Gastroesophageal sphincter (tissue), 3 donors: ENCODE data around the gene PRLR.

Source experiments
- CTCF ChIP-seq, 4 experiments: fragments of 200-600 bp in 2 of 4; fragments of 450-650 bp in 2 of 4; sonication (generic) in 1 of 4; IDR thresholded peaks; one replicate each; pipeline ENCODE4 v1.5.1; 2017 to 2019; ENCODE audit warnings: antibody characterized with exemption in 4 of 4, mild to moderate bottlenecking in 2 of 4, moderate library complexity in 2 of 4
- EP300 ChIP-seq: sonication (generic); formaldehyde crosslinking; IDR thresholded peaks from one replicate; pipeline ENCODE4 v1.6.1; 2017; ENCODE audit warnings: antibody characterized with exemption, mild to moderate bottlenecking
- POLR2A ChIP-seq, 2 donors: fragments of 450-650 bp; IDR thresholded peaks; one replicate each; pipeline ENCODE4 v1.6.1; 2017; ENCODE audit warnings: antibody characterized with exemption in 2 of 2, mild to moderate bottlenecking in 2 of 2, moderate library complexity in 1 of 2
- POLR2AphosphoS5 ChIP-seq: sonication (generic); formaldehyde crosslinking; IDR thresholded peaks from one replicate; pipeline ENCODE4 v1.6.1; 2017; ENCODE audit warnings: antibody characterized with exemption

DNA sequence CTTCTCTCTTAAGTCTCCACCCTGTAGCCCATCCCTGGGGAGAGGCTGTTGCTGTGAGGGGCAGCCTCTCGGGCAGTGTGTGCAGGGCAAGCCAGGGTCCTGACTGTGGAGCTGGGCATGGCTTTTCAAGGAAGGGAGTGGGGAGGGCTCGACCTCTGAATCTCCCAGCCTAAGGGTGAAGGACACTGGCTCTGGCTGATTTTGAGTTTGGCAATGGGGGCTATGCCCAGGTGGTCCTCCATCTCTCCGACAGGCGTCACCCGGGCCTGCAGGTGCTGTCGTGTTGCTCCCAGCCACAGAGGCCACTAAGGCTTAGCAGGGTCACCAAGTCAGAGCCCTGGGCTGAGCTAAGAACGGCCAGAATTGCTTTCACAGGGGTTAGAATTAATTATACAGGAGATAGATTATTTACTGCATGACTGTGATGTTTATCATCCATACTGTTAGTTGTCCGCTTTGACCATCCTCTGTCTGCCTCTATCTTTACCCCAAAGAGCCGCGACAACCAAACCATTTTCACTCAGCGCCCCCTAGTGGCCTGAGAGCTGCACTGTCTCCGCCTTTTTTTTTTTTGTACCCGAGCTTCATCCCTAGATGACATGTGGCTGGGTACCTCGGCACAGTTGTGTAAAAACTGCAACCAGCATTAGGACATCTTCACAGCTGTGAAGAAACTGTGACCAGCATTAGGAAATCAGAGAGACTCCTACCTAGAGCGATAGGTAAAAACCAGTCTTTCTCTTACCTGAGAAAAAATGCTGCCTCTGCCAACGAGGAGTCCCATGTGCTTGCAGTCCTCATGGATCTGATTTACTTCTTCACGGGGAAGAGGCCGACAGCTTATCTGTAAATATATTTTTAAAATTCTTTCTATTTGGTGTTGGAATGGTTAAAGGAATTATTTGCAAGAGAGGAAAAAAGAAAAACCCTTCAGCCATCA, 227.0 kb downstream of the PRLR start:
- peak; percentile 49 to 80 (median 56) for TF ChIP-seq CTCF (IDR thresholded peaks at IDR 0.05)
- TF ChIP-seq POLR2AphosphoS5, result no peak
- no peak for TF ChIP-seq POLR2A (IDR thresholded peaks at IDR 0.05)
- no peak for TF ChIP-seq EP300
